HEK293 (cell line): ENCODE results near the gene C11orf21.

ENCODE experiments used
- CTCF ChIP-seq: fragments of 450-650 bp; formaldehyde crosslinking; IDR thresholded peaks from 2 replicates; pipeline ENCODE4 v1.5.1; 2016; ENCODE audit warnings: missing biosample characterization, missing genetic modification characterization
- ELK4 ChIP-seq: IDR thresholded peaks from 2 replicates; pipeline ENCODE4 v1.6.1; 2011; ENCODE audit warnings: mild to moderate bottlenecking, low read depth, low read length, borderline replicate concordance
- PATZ1 ChIP-seq: fragments of 450-650 bp; formaldehyde crosslinking; IDR thresholded peaks from 2 replicates; pipeline ENCODE4 v1.5.1; 2016; ENCODE audit warnings: missing biosample characterization, missing genetic modification characterization
- ZNF140 ChIP-seq: fragments of 450-650 bp; formaldehyde crosslinking; IDR thresholded peaks from 2 replicates; pipeline ENCODE4 v1.5.1; 2016; ENCODE audit warnings: missing biosample characterization, missing genetic modification characterization
- ZNF274 ChIP-seq, 2 experiments: fragments of 200-500 bp in 1 of 2; fragments of 450-650 bp in 1 of 2; sonication (Bioruptor generic) in 1 of 2; formaldehyde crosslinking in 1 of 2; IDR thresholded peaks; 2 replicates each; pipeline versions ENCODE4 v1.5.1 to v1.6.1; 2014 to 2016; ENCODE audit warnings: borderline replicate concordance in 1 of 2, inconsistent platforms in 1 of 2, low read length in 1 of 2, missing biosample characterization in 1 of 2, missing genetic modification characterization in 1 of 2
- ZNF558 ChIP-seq: fragments of 450-650 bp; formaldehyde crosslinking; IDR thresholded peaks from 2 replicates; pipeline ENCODE4 v1.5.1; 2016; ENCODE audit warnings: missing biosample characterization, missing genetic modification characterization
- ZNF610 ChIP-seq: fragments of 450-650 bp; formaldehyde crosslinking; IDR thresholded peaks from 2 replicates; pipeline ENCODE4 v1.5.1; 2016; ENCODE audit warnings: missing biosample characterization, missing genetic modification characterization, borderline replicate concordance
- ZNF701 ChIP-seq: fragments of 450-650 bp; formaldehyde crosslinking; IDR thresholded peaks from 2 replicates; pipeline ENCODE4 v1.5.1; 2016; ENCODE audit warnings: missing biosample characterization, missing genetic modification characterization
- ZNF837 ChIP-seq: fragments of 450-650 bp; formaldehyde crosslinking; IDR thresholded peaks from 2 replicates; pipeline ENCODE4 v1.5.1; 2016; ENCODE audit warnings: missing biosample characterization, missing genetic modification characterization
- TF ChIP-seq, protein P1 (sequence below): fragments of 450-650 bp; formaldehyde crosslinking; IDR thresholded peaks from 2 replicates; pipeline ENCODE4 v1.5.1; 2017; ENCODE audit warnings: missing biosample characterization, mild to moderate bottlenecking, missing genetic modification characterization, moderate library complexity
- TF ChIP-seq, protein P2 (sequence below): fragments of 450-650 bp; formaldehyde crosslinking; IDR thresholded peaks from 2 replicates; pipeline ENCODE4 v1.5.1; 2016; ENCODE audit warnings: missing biosample characterization, missing genetic modification characterization

GRCh38 chr11:2305788-2306451, 4.2 kb upstream of the C11orf21 start:
- TF ChIP-seq PATZ1 (no peak), CTCF (no peak), ZNF274 (IDR thresholded peaks at IDR 0.05; ENCODE audit: low read length) (no peak), ZNF274 (tag by site-specific recombination; IDR thresholded peaks at IDR 0.05; ENCODE audit: borderline replicate concordance) (no peak), ZNF558 (tag by site-specific recombination) (no peak), ZNF701 (tag by site-specific recombination) (no peak), ZNF610 (tag by site-specific recombination) (no peak), ZNF140 (tag by site-specific recombination) (no peak), ELK4 (no peak), ZNF837 (tag by site-specific recombination) (no peak)
- TF ChIP-seq, protein P1, sequence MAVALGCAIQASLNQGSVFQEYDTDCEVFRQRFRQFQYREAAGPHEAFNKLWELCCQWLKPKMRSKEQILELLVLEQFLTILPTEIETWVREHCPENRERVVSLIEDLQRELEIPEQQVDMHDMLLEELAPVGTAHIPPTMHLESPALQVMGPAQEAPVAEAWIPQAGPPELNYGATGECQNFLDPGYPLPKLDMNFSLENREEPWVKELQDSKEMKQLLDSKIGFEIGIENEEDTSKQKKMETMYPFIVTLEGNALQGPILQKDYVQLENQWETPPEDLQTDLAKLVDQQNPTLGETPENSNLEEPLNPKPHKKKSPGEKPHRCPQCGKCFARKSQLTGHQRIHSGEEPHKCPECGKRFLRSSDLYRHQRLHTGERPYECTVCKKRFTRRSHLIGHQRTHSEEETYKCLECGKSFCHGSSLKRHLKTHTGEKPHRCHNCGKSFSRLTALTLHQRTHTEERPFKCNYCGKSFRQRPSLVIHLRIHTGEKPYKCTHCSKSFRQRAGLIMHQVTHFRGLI (tag by site-specific recombination) = no peak
- TF ChIP-seq, protein P2, sequence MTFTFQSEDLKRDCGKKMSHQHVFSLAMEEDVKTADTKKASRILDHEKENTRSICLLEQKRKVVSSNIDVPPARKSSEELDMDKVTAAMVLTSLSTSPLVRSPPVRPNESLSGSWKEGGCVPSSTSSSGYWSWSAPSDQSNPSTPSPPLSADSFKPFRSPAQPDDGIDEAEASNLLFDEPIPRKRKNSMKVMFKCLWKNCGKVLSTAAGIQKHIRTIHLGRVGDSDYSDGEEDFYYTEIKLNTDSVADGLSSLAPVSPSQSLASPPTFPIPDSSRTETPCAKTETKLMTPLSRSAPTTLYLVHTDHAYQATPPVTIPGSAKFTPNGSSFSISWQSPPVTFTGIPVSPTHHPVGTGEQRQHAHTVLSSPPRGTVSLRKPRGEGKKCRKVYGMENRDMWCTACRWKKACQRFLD (tag by site-specific recombination) = no peak
